ENCODE data around the gene HRH1.
A peak's percentile ranks its signal among the peaks of the same experiment; 100 is the strongest.

HRH1 gene

GRCh38 chr3:11236588-11237461 lies 82.5 kb downstream of the HRH1 start:
- TF ChIP-seq, protein P1, sequence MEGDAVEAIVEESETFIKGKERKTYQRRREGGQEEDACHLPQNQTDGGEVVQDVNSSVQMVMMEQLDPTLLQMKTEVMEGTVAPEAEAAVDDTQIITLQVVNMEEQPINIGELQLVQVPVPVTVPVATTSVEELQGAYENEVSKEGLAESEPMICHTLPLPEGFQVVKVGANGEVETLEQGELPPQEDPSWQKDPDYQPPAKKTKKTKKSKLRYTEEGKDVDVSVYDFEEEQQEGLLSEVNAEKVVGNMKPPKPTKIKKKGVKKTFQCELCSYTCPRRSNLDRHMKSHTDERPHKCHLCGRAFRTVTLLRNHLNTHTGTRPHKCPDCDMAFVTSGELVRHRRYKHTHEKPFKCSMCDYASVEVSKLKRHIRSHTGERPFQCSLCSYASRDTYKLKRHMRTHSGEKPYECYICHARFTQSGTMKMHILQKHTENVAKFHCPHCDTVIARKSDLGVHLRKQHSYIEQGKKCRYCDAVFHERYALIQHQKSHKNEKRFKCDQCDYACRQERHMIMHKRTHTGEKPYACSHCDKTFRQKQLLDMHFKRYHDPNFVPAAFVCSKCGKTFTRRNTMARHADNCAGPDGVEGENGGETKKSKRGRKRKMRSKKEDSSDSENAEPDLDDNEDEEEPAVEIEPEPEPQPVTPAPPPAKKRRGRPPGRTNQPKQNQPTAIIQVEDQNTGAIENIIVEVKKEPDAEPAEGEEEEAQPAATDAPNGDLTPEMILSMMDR (IDR thresholded peaks at IDR 0.05; ENCODE audit: low read depth, low read length): peak; percentile 83
- DNase-seq (ENCODE audit: low read depth in 2 of 2): peak; percentile 33 to 51

DNA sequence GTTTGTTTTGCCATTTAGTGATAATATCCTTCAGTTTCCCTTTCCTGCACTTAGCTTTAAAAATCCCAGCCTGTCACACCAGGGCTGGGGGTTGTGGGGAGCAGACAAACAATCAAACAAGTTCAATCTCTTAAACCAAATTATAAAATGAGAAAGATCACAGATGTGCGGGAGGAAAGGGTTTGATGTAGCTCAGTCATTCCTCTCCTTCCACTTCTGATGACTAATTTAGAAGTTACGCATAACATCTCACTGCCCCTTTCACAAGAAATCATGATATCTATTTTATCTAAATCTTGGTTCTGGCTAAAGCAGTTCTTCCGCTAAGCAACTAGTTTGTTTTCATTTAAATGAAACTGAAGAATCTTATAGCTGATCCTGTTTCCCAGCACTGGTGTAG lies 83.8 kb downstream of the HRH1 start:
- no peak overlapping the region for H3K4me3 ChIP-seq (replicated peaks in 1 of 2; ENCODE audit: low read depth in 2 of 2, low read length in 2 of 2)
- peak; percentile 90 to 94 for DNase-seq (ENCODE audit: low read depth in 2 of 2)
- TF ChIP-seq, protein P1 (IDR thresholded peaks at IDR 0.05; ENCODE audit: low read depth, low read length): no peak

More at GRCh38 chr3:11236588-11237461, 82.5 kb downstream of the HRH1 start:
- no peak overlapping the region for H3K4me3 ChIP-seq (replicated peaks in 1 of 2; ENCODE audit: low read depth in 2 of 2, low read length in 2 of 2)

DNA sequence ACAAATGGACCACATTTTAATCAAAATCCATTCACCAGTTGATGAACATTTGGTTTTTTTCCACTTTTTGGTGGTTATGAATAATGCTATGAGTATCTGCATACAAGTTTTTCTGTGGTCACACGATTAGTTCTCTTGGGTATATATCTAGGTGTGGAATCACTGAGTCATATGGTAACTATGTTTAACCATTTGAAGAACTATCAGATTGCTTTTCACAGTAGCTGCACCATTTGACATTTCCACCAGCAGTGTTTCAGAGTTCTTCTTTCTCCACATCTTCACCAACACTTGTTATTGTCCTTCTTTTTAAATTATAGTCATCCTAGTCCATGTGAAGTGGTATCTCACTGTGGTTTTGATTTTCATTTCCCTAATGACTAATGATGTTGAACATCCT lies 84.6 kb downstream of the HRH1 start:
- peak; percentile 75 to 95 for DNase-seq (ENCODE audit: low read depth in 2 of 2)
- no peak overlapping the region for H3K4me3 ChIP-seq (replicated peaks in 1 of 2; ENCODE audit: low read depth in 2 of 2, low read length in 2 of 2)
- TF ChIP-seq, protein P1 (IDR thresholded peaks at IDR 0.05; ENCODE audit: low read depth, low read length): no peak

DNA sequence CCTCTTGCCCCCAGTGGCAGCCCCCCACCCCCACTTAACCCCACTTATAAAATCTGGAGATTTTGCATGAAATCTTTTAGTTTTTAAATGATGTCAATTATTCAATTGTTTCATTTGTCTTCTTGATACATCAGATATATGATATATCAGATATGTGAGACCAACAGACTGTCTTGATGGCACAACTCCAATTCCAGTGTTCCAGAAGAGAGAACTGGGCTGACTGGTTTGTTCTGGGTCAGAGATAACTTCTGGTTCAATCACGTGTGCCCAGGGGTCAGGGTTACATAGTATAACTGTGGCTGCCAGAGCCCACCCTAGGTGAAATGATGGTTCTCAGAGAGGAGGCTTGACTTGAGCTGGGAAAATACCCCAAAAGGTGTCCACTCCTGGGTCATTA lies 85.5 kb downstream of the HRH1 start:
- no peak for DNase-seq (ENCODE audit: low read depth in 2 of 2)
- TF ChIP-seq, protein P1 (IDR thresholded peaks at IDR 0.05; ENCODE audit: low read depth, low read length): no peak
- H3K4me3 ChIP-seq (replicated peaks in 1 of 2; ENCODE audit: low read depth in 2 of 2, low read length in 2 of 2): no peak overlapping the region

DNA sequence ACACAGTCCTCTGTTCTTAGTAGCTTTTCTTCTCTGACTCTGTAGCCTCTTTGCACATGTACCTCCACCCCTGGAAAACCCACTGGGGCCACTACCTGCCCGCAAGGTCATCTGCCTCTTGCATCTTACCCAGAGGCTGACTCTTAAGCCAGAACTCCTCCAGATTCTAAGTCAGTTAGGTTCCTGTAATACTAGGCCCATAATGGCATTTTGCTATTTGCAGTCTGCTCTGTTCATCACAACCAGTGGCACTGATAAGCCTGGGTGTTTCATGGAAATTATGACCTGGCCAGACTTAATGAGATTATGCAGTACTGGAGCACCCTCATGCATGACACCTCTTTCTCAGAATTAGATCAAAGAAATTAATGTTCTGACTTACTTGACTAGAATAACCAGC lies 86.2 kb downstream of the HRH1 start:
- TF ChIP-seq, protein P1 (IDR thresholded peaks at IDR 0.05; ENCODE audit: low read depth, low read length): no peak
- H3K4me3 ChIP-seq (replicated peaks in 1 of 2; ENCODE audit: low read depth in 2 of 2, low read length in 2 of 2): no peak overlapping the region
- no peak for DNase-seq (ENCODE audit: low read depth in 2 of 2)

DNA sequence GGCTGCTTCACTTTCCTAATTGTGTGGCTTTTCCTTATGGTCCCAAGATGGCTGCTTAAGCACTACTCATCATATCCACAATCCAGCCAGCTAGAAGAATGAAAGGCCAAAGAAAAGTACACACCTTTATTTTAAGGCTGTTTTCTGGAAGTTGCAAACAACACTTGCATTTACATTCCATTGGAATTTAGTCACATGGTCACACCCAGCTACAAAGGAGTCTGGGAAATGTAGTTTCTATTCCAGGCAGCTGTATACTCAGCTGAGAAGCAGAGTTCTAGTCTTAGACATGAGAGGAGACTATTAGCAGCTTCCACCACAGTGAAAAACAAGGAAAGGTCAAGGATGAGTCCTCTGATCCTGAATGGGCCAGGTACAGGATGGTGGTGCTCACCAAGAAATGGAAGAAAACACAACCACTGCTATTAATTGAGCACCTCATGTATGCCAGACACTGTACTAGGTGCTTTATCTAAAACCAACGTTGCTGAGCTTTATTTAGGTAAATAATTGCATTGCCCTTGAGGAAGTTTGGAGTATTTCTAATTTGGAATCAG lies 89.9 kb downstream of the HRH1 start:
- TF ChIP-seq, protein P1 (IDR thresholded peaks at IDR 0.05; ENCODE audit: low read depth, low read length): no peak
- DNase-seq (ENCODE audit: low read depth in 2 of 2): peak; percentile 42 to 66
- H3K4me3 ChIP-seq (replicated peaks in 1 of 2; ENCODE audit: low read depth in 2 of 2, low read length in 2 of 2): no peak overlapping the region

All from cardiac fibroblast (primary cell).